ENCODE results near the gene LIN7C.

GRCh38 chr11:27466363-27466762, 40.2 kb downstream of the LIN7C start:
- no peak for TF ChIP-seq CTCF (IDR thresholded peaks at IDR 0.05)
- TF ChIP-seq POLR2A (IDR thresholded peaks at IDR 0.05) = no peak
